SK-N-SH (cell line): ENCODE results near the gene CD34. TPM values are rescaled to one million over a fixed set of nuclear protein-coding genes. Genes with fewer than 3 reads are reported as not detected.

ENCODE experiments used
- CTCF ChIA-PET: fragments of 300-600, 350-600 bp; formaldehyde crosslinking; extraction: SDS; loops from one replicate; lab custom pipeline; 2021; lab: Yijun Ruan, JAX
- POLR2A ChIA-PET: fragments of 350-600 bp; sonication (Branson Sonifier 250); formaldehyde crosslinking; extraction: SDS; loops from one replicate; lab custom pipeline; 2020; ENCODE audit warnings: antibody characterized with exemption, inconsistent platforms; lab: Yijun Ruan, JAX
- DNase-seq: peaks from one replicate; pipeline ENCODE4 v3.0.0; 2012
- H2AFZ ChIP-seq: fragments of 200-600 bp; sonication (generic); 2 replicates; pipeline ENCODE4 v1.8.1; 2016; ENCODE audit warnings: antibody characterized with exemption, mild to moderate bottlenecking, low read depth
- H3F3A ChIP-seq: fragments of 200-600 bp; sonication (generic); replicated peaks from 2 replicates; pipeline ENCODE3; 2016; ENCODE audit warnings: antibody characterized with exemption, mild to moderate bottlenecking; ENCODE audit not compliant: insufficient read depth
- H3K27ac ChIP-seq, 2 experiments: fragments of 200-500 bp in 1 of 2; fragments of 200-600 bp in 1 of 2; sonication (Bioruptor generic) in 1 of 2; sonication (generic), shearing (Covaris generic) in 1 of 2; 2 replicates each; pipeline versions ENCODE4 v1.5.1 to v1.6.1; 2014 to 2016; ENCODE audit warnings: low read depth in 2 of 2, inconsistent platforms in 1 of 2, low read length in 1 of 2, mild to moderate bottlenecking in 1 of 2, mixed read lengths in 1 of 2
- H3K27me3 ChIP-seq: fragments of 200-600 bp; sonication (generic), shearing (Covaris generic); 2 replicates; pipeline ENCODE4 v1.6.1; 2016; ENCODE audit warnings: mixed run types; ENCODE audit not compliant: insufficient read depth
- H3K36me3 ChIP-seq, 2 experiments: fragments of 200-500 bp in 1 of 2; fragments of 200-600 bp in 1 of 2; sonication (Bioruptor generic) in 1 of 2; sonication (generic) in 1 of 2; replicated peaks in 1 of 2; 2 replicates each; pipeline versions ENCODE3 to v1.5.1; 2014 to 2016; ENCODE audit warnings: low read length in 1 of 2, mild to moderate bottlenecking in 1 of 2; ENCODE audit not compliant: insufficient read depth in 2 of 2, control insufficient read depth in 1 of 2
- H3K4me1 ChIP-seq, 2 experiments: fragments of 200-500 bp in 1 of 2; fragments of 200-600 bp in 1 of 2; sonication (Bioruptor generic) in 1 of 2; sonication (generic), shearing (Covaris generic) in 1 of 2; 2 replicates each; pipeline versions ENCODE4 v1.5.1 to v1.6.1; 2014 to 2016; ENCODE audit warnings: low read depth in 1 of 2, low read length in 1 of 2, mixed run types in 1 of 2; ENCODE audit not compliant: insufficient read depth in 2 of 2, control insufficient read depth in 1 of 2
- H3K4me2 ChIP-seq: fragments of 200-600 bp; sonication (generic), shearing (Covaris generic); 2 replicates; pipeline ENCODE4 v1.6.1; 2017; ENCODE audit warnings: mixed run types
- H3K4me3 ChIP-seq, 2 experiments: fragments of 200-500 bp in 1 of 2; fragments of 200-600 bp in 1 of 2; sonication (Bioruptor generic) in 1 of 2; sonication (generic), shearing (Covaris generic) in 1 of 2; 2 replicates each; pipeline versions ENCODE4 v1.5.1 to v1.8.1; 2014 to 2016; ENCODE audit warnings: low read depth in 2 of 2, inconsistent platforms in 1 of 2, low read length in 1 of 2, mild to moderate bottlenecking in 1 of 2, mixed read lengths in 1 of 2, moderate library complexity in 1 of 2
- H3K79me2 ChIP-seq: fragments of 200-600 bp; sonication (generic); 2 replicates; pipeline ENCODE4 v1.8.1; 2017; ENCODE audit warnings: mild to moderate bottlenecking; ENCODE audit not compliant: insufficient read depth
- H3K9ac ChIP-seq: fragments of 200-600 bp; sonication (generic); 2 replicates; pipeline ENCODE4 v1.6.1; 2017; ENCODE audit warnings: mixed run types
- H3K9me2 ChIP-seq: fragments of 200-600 bp; sonication (generic); 2 replicates; pipeline ENCODE4 v1.6.1; 2017; ENCODE audit warnings: mixed run types
- H3K9me3 ChIP-seq: fragments of 200-600 bp; sonication (generic); 2 replicates; pipeline ENCODE4 v1.6.1; 2017; ENCODE audit warnings: mixed run types, mild to moderate bottlenecking, moderate library complexity
- H4K20me1 ChIP-seq: fragments of 200-600 bp; sonication (generic); 2 replicates; pipeline ENCODE4 v1.6.1; 2017; ENCODE audit warnings: mild to moderate bottlenecking, mixed run types; ENCODE audit not compliant: insufficient read depth
- CTCF ChIP-seq: fragments of 200-600 bp; sonication (generic); IDR thresholded peaks from 2 replicates; pipeline ENCODE4 v1.6.1; 2017; ENCODE audit warnings: antibody characterized with exemption, mild to moderate bottlenecking, moderate library complexity
- FOXM1 ChIP-seq: IDR thresholded peaks from 2 replicates; pipeline ENCODE4 v1.4.0; 2012; ENCODE audit warnings: low read depth, mild to moderate bottlenecking
- GABPA ChIP-seq: IDR thresholded peaks from 2 replicates; pipeline ENCODE4 v1.4.0; 2012; ENCODE audit warnings: low read depth, mild to moderate bottlenecking
- GATA2 ChIP-seq: sonication (generic); formaldehyde crosslinking; IDR thresholded peaks from 2 replicates; pipeline ENCODE4 v1.5.0; 2020; ENCODE audit warnings: mild to moderate bottlenecking, missing genetic modification reagents
- JUND ChIP-seq: IDR thresholded peaks from 2 replicates; pipeline ENCODE4 v1.4.0; 2012
- MAX ChIP-seq: IDR thresholded peaks from 2 replicates; pipeline ENCODE4 v1.4.0; 2012; ENCODE audit warnings: low read depth
- NFIC ChIP-seq: IDR thresholded peaks from 2 replicates; pipeline ENCODE4 v1.4.0; 2012; ENCODE audit warnings: borderline replicate concordance
- PBX3 ChIP-seq: IDR thresholded peaks from 2 replicates; pipeline ENCODE4; 2012
- RAD21 ChIP-seq: IDR thresholded peaks from 2 replicates; pipeline ENCODE4 v1.6.1; 2012; ENCODE audit warnings: mild to moderate bottlenecking, low read length
- SIN3A ChIP-seq: IDR thresholded peaks from 2 replicates; pipeline ENCODE4 v1.6.1; 2012; ENCODE audit warnings: low read depth, mild to moderate bottlenecking, low read length, moderate library complexity, borderline replicate concordance
- SMC3 ChIP-seq: IDR thresholded peaks from 2 replicates; pipeline ENCODE4 v1.6.1; 2012; ENCODE audit warnings: low read depth, low read length, improper control_type of control experiment
- TCF12 ChIP-seq: IDR thresholded peaks from 2 replicates; pipeline ENCODE4 v1.4.0; 2012
- WGBS: methylation state at CpG from one replicate; pipeline ENCODE4 v1.1.6; 2017; ENCODE audit warnings: low lambda C conversion rate; 5-methylcytosine and 5-hydroxymethylcytosine counted together
- polyA plus RNA-seq, 3 experiments: library from polyadenylated mRNA; depleted of rRNA; stranded (reverse); fragments of >200 nt; gene quantifications; 2 replicates each; pipeline ENCODE4 v1.2.3, GENCODE V29; 2012

CD34 gene
- polyA plus RNA-seq, 1 of the 3 experiments (the other 2 are of a cell fraction) = 0.59 TPM

GRCh38 chr1:207898260-207898659 lies 12.7 kb downstream of the CD34 start (continued):
- no peak for TF ChIP-seq FOXM1
- TF ChIP-seq CTCF = no peak

GRCh38 chr1:207897188-207897587 lies 13.7 kb downstream of the CD34 start:
- no peaks in the 10 kb centered on the region for H3K36me3 ChIP-seq
- no peaks in the 10 kb centered on the region for H3K9me2 ChIP-seq
- H3K79me2 ChIP-seq = no peaks in the 10 kb centered on the region
- ChIA-PET CTCF (interaction anchor here (0.6 to 5.7 kb wide), 21 partner anchors 11 to 850 kb away, joined by 3 to 102 read pairs (median 5); partner anchors contain the start of gene CD34), POLR2A (interaction anchor here (1.0 to 1.9 kb wide), 2 partner anchors 11 to 66 kb away, joined by 3 to 6 read pairs; no protein-coding TSS in a partner anchor)
- no peaks in the 10 kb centered on the region for H4K20me1 ChIP-seq
- H3K4me3 ChIP-seq = no peak overlapping the region
- no peak overlapping the region for H2AFZ ChIP-seq
- no peaks in the 10 kb centered on the region for H3K4me1 ChIP-seq
- H3K27ac ChIP-seq = no peak overlapping the region
- H3K27me3 ChIP-seq = no peaks in the 10 kb centered on the region
- no peaks in the 10 kb centered on the region for H3K9me3 ChIP-seq
- 37% methylated on average over 2 of the region's 2 CpGs for WGBS
- peak; percentile 48 for DNase-seq
- H3K9ac ChIP-seq = no peak overlapping the region
- TF ChIP-seq SMC3 = peak; percentile 39; the same call in 1 of the 2 replicates
- no peak for TF ChIP-seq GABPA
- no peak for TF ChIP-seq MAX
- no peak for TF ChIP-seq TCF12
- peak; percentile 61 for TF ChIP-seq RAD21
- peak; percentile 49 for TF ChIP-seq CTCF
- TF ChIP-seq JUND = no peak
- H3K4me2 ChIP-seq = no peak overlapping the region
- H3F3A ChIP-seq = no peaks in the 10 kb centered on the region

- Histone ChIP-seq H3K9me2 (no peaks in the 10 kb centered on the region), H4K20me1 (no peaks in the 10 kb centered on the region), H3K4me3 (no peak overlapping the region), H3K79me2 (no peaks in the 10 kb centered on the region), H3K9ac (no peak overlapping the region), H3K4me1 (no peaks in the 10 kb centered on the region), H2AFZ (no peak overlapping the region), H3K27ac (no peak overlapping the region), H3K27me3 (no peaks in the 10 kb centered on the region), H3K9me3 (no peaks in the 10 kb centered on the region), H3K4me2 (no peak overlapping the region), H3K36me3 (no peaks in the 10 kb centered on the region), H3F3A (no peaks in the 10 kb centered on the region)
- POLR2A ChIA-PET = interaction anchor here (1.0 to 1.9 kb wide), 2 partner anchors 12 to 66 kb away, joined by 3 to 6 read pairs; no protein-coding TSS in a partner anchor
- TF ChIP-seq NFIC = no peak
- TF ChIP-seq PBX3 = no peak
- TF ChIP-seq SMC3 = no peak
- no peak for TF ChIP-seq GATA2 (CRISPR knock-in tag)
- TF ChIP-seq MAX = no peak
- TF ChIP-seq SIN3A = no peak
- no peak for TF ChIP-seq RAD21
- CTCF ChIA-PET = interaction anchor here (1.0 to 5.7 kb wide), 18 partner anchors 8 to 129 kb away, joined by 3 to 102 read pairs (median 6); partner anchors contain the start of gene CD34
- DNase-seq = no peak
Measured at GRCh38 chr1:207896547-207896946, 14.4 kb downstream of the CD34 start.
